GM21576 (cell line): ENCODE data around the gene ZNF417.
"Not testable (repeated sequence)": the region's sequence is repeated elsewhere in the genome, so short reads cannot be mapped to it uniquely, and the experiment has no call there.

Experiments
- ATAC-seq: cut with Tn5 transposase; IDR thresholded peaks from one replicate; pipeline ENCODE4 v1.9.1; 2021; ENCODE audit warnings: mild to moderate bottlenecking, moderate library complexity; ENCODE audit not compliant: unreplicated experiment

ZNF417 gene

DNA sequence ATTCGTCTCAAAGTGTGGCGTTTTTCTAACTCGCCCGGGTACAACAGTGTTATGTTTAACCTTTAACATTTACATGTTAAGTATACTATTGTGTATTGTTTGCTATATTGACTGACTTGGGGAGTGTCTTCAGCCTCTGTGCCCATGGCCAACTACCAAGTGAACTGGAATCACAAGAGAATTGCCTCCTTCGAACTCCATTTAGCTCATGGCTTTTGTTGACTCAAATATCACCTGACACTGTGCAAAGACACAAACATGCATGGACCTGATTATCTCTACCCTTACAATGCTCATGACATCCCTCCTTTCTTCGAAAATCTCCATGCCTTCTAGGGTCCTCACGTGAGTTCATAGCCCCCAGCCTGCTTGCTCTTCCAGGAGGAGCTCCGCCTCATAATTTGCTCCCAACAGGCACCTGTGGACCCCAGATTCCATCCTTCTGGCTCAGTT is 28.3 kb downstream of the ZNF417 start:
- no peak for ATAC-seq

DNA sequence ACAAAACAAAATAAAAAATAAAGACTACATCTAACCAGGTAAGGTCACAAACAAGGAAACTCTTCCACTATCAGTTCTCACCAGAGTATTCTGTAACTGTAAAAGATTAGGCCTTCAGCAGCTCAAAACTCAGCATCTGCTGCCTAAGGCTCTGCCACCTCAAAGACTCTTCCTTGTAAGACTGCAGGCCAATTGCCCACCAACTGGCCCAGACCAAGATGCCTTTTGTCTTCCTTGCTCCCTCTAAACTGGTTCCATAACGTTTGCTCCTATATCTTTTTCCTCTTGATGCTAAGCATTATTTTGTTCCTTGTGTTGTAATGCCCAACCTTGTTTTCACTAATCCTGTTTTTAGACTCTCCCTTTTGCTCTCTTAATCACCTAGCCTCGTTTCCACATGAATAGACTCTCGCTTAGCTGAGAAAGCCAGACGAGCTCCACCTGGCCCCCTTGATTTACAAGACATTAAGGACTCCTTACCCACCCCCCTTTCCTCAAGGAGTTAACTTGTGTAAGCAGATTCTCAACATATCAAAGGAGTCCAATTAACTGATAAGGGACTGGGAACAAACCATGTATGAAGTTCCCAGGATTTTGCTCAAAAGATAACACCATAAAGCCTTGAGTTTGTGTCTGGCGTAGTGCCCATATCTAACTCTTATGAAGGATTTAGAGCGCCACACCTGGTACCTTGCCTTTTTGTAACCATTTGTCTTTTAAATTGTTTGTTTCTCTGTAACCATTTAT is 29.0 kb downstream of the ZNF417 start:
- no peak for ATAC-seq

DNA sequence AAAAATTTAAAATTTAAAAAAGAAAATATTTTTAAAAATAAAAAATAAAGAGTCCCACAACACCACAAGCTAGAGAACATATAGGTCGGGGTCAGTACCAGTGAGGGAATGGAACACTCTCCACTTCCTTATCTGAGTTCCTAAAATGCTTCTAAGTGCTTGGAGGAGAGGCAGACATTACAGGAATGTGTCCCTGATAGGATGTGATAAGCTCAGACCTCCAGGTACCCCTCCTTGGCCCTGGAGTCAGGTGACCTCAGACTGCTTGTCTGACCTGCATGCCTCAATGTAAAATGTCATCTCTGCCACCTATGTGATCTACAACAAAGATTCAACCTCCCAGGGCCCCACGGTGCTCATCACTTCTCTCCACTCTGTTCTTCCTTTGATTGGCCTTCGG is 30.3 kb downstream of the ZNF417 start:
- ATAC-seq = no peak

DNA sequence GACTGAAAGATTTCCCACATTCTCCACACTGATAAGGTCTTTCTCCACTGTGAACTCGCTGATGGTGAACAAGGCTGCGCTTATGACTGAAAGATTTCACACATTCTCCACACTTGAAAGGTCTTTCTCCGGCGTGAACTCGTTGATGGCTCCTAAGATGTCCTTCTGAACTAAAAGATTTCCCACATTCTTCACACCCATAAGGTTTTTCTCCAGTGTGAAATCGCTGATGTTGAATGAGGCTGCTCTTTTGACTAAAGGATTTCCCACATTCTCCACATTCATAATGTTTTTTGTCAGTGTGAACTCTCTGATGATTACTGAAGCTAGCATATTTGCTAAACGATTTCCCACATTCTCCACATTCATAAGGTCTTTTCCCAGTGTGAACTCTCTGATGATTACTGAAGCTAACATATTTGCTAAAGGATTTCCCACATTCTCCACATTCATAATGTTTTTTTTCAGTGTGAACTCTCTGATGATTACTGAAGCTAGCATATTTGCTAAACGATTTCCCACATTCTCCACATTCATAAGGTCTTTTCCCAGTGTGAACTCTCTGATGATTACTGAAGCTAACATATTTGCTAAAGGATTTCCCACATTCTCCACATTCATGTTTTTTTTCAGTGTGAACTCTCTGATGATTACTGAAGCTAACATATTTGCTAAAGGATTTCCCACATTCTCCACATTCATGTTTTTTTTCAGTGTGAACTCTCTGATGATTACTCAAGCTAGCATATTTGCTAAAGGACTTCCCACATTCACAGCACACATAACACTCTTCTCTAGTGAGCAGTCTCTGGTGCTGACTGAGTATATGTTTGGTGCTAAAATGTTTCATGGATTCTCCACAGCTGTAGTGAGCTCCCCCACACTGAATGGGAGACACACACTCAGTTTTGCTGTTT is 42.3 kb downstream of the ZNF417 start:
- ATAC-seq = not testable (repeated sequence)

DNA sequence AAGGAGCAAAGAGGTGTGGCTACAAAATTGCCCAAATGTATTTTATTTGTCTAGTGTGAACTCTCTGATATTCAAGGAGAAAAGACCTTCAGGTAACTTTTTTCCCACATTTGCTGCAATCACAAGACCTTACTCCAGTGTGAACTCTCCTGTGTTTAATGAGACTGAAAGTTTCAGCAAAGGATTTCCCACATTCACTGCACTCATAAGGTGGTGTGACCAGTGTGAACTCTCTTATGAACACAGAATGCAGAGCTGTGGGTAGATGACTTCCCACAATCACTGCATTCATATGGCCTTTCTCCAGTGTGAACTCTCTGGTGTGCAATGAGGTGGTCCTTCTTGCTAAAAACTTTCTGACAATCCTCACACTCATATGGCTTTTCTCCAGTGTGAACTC is 43.9 kb downstream of the ZNF417 start:
- ATAC-seq = no peak

DNA sequence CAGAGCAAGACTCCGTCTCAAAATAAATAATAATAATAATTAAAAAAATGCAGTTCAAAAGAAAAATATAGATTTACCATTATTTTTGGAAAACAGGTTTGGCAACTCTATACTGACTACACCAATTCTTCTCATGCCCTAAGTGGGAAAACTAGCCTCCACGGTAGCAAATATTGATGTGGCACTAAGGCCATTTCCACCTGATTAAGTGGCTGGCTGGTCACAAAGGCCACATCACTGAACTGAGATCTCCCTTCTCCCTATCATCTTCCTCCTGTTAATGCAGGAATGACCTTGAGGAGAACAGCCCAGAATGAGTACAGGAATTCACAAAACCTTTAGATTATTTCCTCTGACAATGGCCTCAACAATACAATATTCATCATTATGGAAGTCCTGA is 46.2 kb downstream of the ZNF417 start:
- no peak for ATAC-seq

DNA sequence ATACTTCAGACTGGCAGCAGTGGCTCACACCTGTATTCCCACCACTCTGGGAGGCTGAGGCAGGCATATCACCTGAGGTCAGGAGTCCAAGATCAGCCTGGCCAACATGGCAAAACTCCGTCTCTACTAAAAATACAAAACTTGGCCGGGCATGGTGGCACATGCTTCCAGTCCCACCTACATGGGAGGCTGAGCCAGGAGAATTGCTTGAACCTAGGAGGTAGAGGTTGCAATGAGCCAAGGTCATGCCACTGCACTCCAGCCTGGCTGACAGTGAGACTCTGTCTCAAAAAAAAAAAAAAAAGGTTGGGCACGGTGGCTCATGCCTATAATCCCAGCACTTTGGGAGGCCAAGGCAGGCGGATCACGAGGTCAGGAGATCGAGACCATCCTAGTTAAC is 46.7 kb downstream of the ZNF417 start:
- not testable (repeated sequence) for ATAC-seq

DNA sequence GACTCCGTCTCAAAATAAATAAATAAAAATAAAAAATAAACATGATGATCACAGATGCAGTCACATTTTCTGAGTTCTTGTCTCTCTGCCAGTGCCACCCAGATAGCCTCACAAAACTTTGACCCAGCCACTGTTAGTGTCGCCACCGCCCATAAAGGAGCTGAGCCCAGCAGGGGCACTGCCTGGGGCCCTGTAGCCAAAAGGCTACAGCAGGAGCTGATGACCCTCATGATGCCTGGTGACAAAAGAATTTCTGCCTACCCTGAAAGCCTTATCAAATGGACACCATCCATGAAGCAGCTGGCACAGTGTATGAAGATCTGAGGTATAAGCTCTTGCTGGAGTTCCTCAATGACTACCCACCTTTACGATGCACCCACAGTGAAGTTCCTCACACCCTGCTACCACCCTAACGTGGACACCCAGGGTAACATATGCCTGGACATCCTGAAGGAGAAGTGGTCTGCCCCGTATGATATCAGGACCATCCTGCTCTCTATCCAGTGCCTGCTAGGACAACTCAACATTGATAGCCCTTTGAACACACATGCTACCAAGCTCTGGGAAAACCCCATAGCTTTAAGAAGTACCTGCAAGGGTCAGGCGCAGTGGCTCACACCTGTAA is 48.4 kb downstream of the ZNF417 start:
- ATAC-seq = no peak
